ENCODE data around the gene HLTF. TPM values are rescaled to one million over a fixed set of nuclear protein-coding genes. Genes with fewer than 3 reads are reported as not detected.
"Not testable (repeated sequence)": the region's sequence is repeated elsewhere in the genome, so short reads cannot be mapped to it uniquely, and the experiment has no call there.

HLTF gene
- total RNA-seq, 2 donors from 2014 or later, result 24.5 to 28.2 TPM

- H3K9me3 Mint-ChIP-seq, result no peaks in the 10 kb centered on the region
Observed at GRCh38 chr3:148999806-149000205, 86.5 kb downstream of the HLTF start.

GRCh38 chr3:148998715-148999423, 87.5 kb downstream of the HLTF start:
- peaks cover 11% of the 10 kb centered on the region for H3K4me1 Mint-ChIP-seq
- H3K4me3 Mint-ChIP-seq, result peak overlapping the region; percentile 66
- peaks cover 59% of the 10 kb centered on the region for H3K36me3 Mint-ChIP-seq (ENCODE audit: low read depth)
- H3K27me3 Mint-ChIP-seq, result no peaks in the 10 kb centered on the region
- H3K9me3 Mint-ChIP-seq, result no peaks in the 10 kb centered on the region
- peak; percentile 42 for ATAC-seq (replicated peaks)
- H3K27ac Mint-ChIP-seq, result peak overlapping the region; percentile 83

More at GRCh38 chr3:148999806-149000205, 86.5 kb downstream of the HLTF start:
- peaks cover 57% of the 10 kb centered on the region for H3K36me3 Mint-ChIP-seq (ENCODE audit: low read depth)
- H3K4me3 Mint-ChIP-seq, result peak overlapping the region; percentile 66
- peak; percentile 41 for ATAC-seq (replicated peaks)
- peak overlapping the region; percentile 51 for H3K27ac Mint-ChIP-seq
- H3K27me3 Mint-ChIP-seq, result no peaks in the 10 kb centered on the region
- peaks cover 15% of the 10 kb centered on the region for H3K4me1 Mint-ChIP-seq

- H3K27me3 Mint-ChIP-seq, result no peaks in the 10 kb centered on the region
- H3K4me1 Mint-ChIP-seq, result peaks cover 10% of the 10 kb centered on the region
- H3K9me3 Mint-ChIP-seq, result no peaks in the 10 kb centered on the region
- peaks cover 59% of the 10 kb centered on the region for H3K36me3 Mint-ChIP-seq (ENCODE audit: low read depth)
- peak overlapping the region; percentile 83 for H3K27ac Mint-ChIP-seq
- ATAC-seq (replicated peaks), result no peak
- H3K4me3 Mint-ChIP-seq, result peak overlapping the region; percentile 66
Observed at GRCh38 chr3:148998297-148998696, 88.0 kb downstream of the HLTF start.

GRCh38 chr3:148997623-148998022, 88.7 kb downstream of the HLTF start:
- Mint-ChIP-seq H3K27me3 (no peaks in the 10 kb centered on the region), H3K4me1 (peaks cover 14% of the 10 kb centered on the region), H3K36me3 (ENCODE audit: low read depth) (peaks cover 59% of the 10 kb centered on the region), H3K4me3 (no peak overlapping the region), H3K27ac (peak overlapping the region; percentile 83), H3K9me3 (no peaks in the 10 kb centered on the region)
- no peak for ATAC-seq (replicated peaks)

GRCh38 chr3:148992635-148993255, 93.6 kb downstream of the HLTF start:
- no peaks in the 10 kb centered on the region for H3K27me3 Mint-ChIP-seq
- peak overlapping the region; percentile 76 for H3K27ac Mint-ChIP-seq
- H3K36me3 Mint-ChIP-seq (ENCODE audit: low read depth), result peaks cover 31% of the 10 kb centered on the region
- H3K4me3 Mint-ChIP-seq, result peak overlapping the region; percentile 81
- H3K4me1 Mint-ChIP-seq, result peaks cover 8% of the 10 kb centered on the region
- ATAC-seq (replicated peaks), result no peak
- no peaks in the 10 kb centered on the region for H3K9me3 Mint-ChIP-seq

GRCh38 chr3:148992027-148992634, 94.2 kb downstream of the HLTF start:
- Mint-ChIP-seq H3K4me1 (peaks cover 8% of the 10 kb centered on the region), H3K36me3 (ENCODE audit: low read depth) (peaks cover 26% of the 10 kb centered on the region), H3K27me3 (no peaks in the 10 kb centered on the region), H3K9me3 (no peaks in the 10 kb centered on the region), H3K27ac (peak overlapping the region; percentile 76), H3K4me3 (peak overlapping the region; percentile 81)
- peak; percentile 10 for ATAC-seq (replicated peaks)

GRCh38 chr3:148991219-148992026, 94.9 kb downstream of the HLTF start, which contains the start of gene GYG1:
TSS of gene GYG1 (plus strand) at chr3:148991540. CDS start at chr3:148991641, 101 bp downstream.
- peak within 1 kb of the TSS; percentile 87 for H3K27ac Mint-ChIP-seq
- ATAC-seq (replicated peaks), result peak; percentile 87
- H3K27me3 Mint-ChIP-seq, result no peaks in the 10 kb centered on the region
- H3K4me1 Mint-ChIP-seq, result peaks cover 8% of the 10 kb centered on the region
- no peaks in the 10 kb centered on the region for H3K9me3 Mint-ChIP-seq
- peak within 1 kb of the TSS; percentile 81 for H3K4me3 Mint-ChIP-seq
- H3K36me3 Mint-ChIP-seq (ENCODE audit: low read depth), result peaks cover 18% of the 10 kb centered on the region

GRCh38 chr3:148990236-148990635, 96.1 kb downstream of the HLTF start:
- peaks cover 7% of the 10 kb centered on the region for H3K36me3 Mint-ChIP-seq (ENCODE audit: low read depth)
- peak overlapping the region; percentile 87 for H3K27ac Mint-ChIP-seq
- H3K27me3 Mint-ChIP-seq, result no peaks in the 10 kb centered on the region
- ATAC-seq (replicated peaks), result peak; percentile 68
- no peaks in the 10 kb centered on the region for H3K9me3 Mint-ChIP-seq
- peak overlapping the region; percentile 81 for H3K4me3 Mint-ChIP-seq
- peaks cover 8% of the 10 kb centered on the region for H3K4me1 Mint-ChIP-seq

- H3K27ac Mint-ChIP-seq; H3K4me3 Mint-ChIP-seq; H3K36me3 Mint-ChIP-seq (ENCODE audit: low read depth); H3K4me1 Mint-ChIP-seq; ATAC-seq (replicated peaks); H3K27me3 Mint-ChIP-seq; H3K9me3 Mint-ChIP-seq: not testable (repeated sequence)
Observed at GRCh38 chr3:148987551-148987950, 98.8 kb downstream of the HLTF start.

GRCh38 chr3:148981273-148981672, 105.1 kb downstream of the HLTF start:
- H3K4me3 Mint-ChIP-seq, result no peak overlapping the region
- no peaks in the 10 kb centered on the region for H3K4me1 Mint-ChIP-seq
- peaks cover 24% of the 10 kb centered on the region for H3K27me3 Mint-ChIP-seq
- H3K27ac Mint-ChIP-seq, result no peak overlapping the region
- H3K36me3 Mint-ChIP-seq (ENCODE audit: low read depth), result no peaks in the 10 kb centered on the region
- H3K9me3 Mint-ChIP-seq, result no peaks in the 10 kb centered on the region
- ATAC-seq (replicated peaks), result no peak

Other genes starting within 250 kb of the HLTF start
- gene CPA3, start 221.2 kb downstream of the HLTF start, total RNA-seq, result not detected
- gene GYG1, start 95.0 kb downstream of the HLTF start, total RNA-seq, result 10 to 100 TPM; 17.1 to 37.4 TPM
- 10 to 100 TPM; 24.0 to 24.7 TPM for gene HPS3, start 43.1 kb upstream of the HLTF start, total RNA-seq
- gene CP, start 135.3 kb upstream of the HLTF start, total RNA-seq, result not detected
- gene TM4SF18, start 247.1 kb upstream of the HLTF start, total RNA-seq, result not detected